HG02870 (cell line): ENCODE measurements around the gene TRIM28.
"Not testable (repeated sequence)": the region's sequence is repeated elsewhere in the genome, so short reads cannot be mapped to it uniquely, and the experiment has no call there.

Experiments used
- ATAC-seq: cut with Tn5 transposase; IDR thresholded peaks from one replicate; pipeline ENCODE4 v1.9.1; 2021; ENCODE audit warnings: mild to moderate bottlenecking, moderate library complexity; ENCODE audit not compliant: unreplicated experiment

TRIM28 gene

GRCh38 chr19:58573658-58574164, 29.8 kb downstream of the TRIM28 start:
- no peak for ATAC-seq

GRCh38 chr19:58575183-58576041, 31.5 kb downstream of the TRIM28 start:
- ATAC-seq: peak; percentile 34

DNA sequence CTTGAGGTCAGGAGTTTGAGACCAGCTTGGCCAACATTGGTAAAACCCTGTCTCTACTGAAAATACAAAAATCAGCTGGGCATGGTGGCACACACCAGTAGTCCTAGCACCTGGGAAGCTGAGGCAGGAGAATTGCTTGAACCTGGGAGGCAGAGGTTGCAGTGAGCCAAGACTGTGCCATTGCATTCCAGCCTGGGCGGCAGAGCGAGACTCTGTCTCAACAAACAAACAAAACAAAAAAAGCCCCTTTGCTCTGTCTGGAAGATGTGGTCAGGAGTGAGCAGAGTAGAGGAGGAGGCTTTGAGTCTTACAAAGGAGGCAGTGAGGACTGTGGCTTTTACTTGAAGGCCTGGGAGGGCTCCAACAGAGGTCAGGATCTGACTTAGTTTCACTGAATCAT, 33.7 kb downstream of the TRIM28 start:
- ATAC-seq: not testable (repeated sequence)

- ATAC-seq: no peak
Observed at GRCh38 chr19:58578012-58578925, 34.4 kb downstream of the TRIM28 start.

DNA sequence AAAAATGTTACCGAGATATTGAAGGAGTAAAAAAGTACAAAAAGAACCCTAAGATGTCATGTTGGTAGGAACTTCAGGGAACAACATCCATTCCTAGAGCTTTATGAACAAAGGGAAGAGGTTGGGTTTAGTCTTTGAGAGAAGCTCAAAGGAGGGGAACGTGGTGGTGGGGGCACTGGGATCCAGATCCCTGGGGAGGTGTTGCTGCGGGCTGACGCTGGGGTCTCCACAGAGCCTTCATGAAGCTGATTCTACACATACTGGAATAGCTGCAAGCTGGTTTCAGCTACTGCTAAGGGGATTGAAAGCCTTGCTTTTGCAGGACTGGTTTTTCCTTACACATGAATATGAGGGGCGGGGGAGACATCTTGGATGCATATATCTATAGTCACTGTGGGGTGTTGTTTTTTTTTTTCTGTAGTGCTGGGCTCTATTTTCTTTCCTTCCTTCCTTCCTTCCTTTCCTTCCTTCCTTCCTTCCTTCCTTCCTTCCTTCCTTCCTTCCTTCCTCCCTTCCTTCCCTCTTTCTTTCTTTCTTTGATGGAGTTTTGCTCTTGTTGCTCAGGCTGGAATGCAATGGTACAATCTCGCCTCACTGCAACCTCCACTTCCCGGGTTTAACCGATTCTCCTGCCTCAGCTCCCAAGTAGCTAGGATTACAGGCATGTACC, 35.7 kb downstream of the TRIM28 start:
- no peak for ATAC-seq

GRCh38 chr19:58581227-58582141, 37.6 kb downstream of the TRIM28 start:
- peak; percentile 81 for ATAC-seq

DNA sequence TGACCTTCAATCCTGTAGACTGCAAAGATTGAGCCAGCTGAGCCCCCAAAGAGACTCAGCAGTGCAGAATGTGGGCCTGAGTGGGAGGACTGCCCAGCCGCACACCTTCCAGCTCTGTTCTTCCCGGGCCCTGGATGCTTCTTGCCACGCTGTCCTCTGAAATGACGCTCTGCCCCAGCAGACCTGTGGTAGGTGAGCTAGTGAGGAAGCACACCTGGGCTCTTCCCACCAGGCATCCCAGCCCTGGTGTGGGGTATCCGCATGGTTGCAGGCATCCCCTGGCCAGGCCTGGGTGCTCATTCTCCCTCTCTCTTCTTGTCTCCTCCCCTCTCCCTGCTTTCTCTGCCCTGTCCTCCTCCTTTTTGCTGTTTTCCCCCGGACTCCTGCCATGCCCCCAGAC, 39.1 kb downstream of the TRIM28 start:
- no peak for ATAC-seq

- ATAC-seq: no peak
Observed at GRCh38 chr19:58584498-58585441, 40.9 kb downstream of the TRIM28 start.

- no peak for ATAC-seq
Observed at GRCh38 chr19:58585442-58586132, 41.7 kb downstream of the TRIM28 start.

- no peak for ATAC-seq
Observed at GRCh38 chr19:58586133-58586765, 42.4 kb downstream of the TRIM28 start.
